ENCODE measurements around the gene ZNF410. TPM values are rescaled to one million over a fixed set of nuclear protein-coding genes. Genes with fewer than 3 reads are reported as not detected.

ZNF410 gene
- total RNA-seq, 1 donor from 2014 or later = 55.1 TPM

DNA sequence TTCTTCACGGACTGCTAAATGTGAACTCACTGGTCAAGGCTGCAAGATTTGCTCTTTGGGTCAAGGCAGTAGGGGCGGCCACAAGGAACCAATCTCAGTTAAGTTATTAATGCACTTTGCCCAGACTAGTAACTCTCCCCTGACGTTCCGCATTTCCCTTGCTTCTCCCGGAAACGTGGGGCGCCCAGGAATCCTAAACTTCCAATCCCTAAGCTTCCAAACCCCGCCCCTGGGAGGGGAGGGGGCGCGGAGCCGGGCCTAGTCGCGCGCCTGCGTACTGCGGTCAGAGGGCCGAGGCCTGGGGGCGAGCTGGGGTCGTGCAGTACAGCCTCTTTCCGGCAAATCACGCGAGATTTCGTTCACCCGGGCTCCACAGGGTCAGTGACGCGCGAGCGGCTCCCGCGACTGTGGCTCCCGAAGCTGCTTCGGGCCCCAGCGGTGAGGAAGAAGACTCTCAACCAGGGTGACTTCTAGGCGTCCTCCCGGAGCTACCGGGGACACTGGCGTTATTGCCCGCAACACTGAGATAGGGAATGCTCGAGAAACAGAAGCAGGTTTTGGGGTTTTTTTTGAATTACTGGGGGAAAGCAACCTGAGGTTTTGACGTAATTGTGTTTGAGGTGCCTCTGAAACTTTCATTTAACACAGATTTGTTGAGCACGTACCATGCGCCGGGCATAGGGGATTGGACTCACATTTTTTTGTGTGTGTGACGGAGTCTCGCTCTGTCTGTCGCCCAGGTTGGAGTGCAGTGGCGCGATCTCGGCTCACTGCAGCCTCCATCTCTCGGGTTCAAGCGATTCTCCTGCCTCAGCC is 34.9 kb upstream of the ZNF410 start, which contains the start of gene PTGR2:
PTGR2 (plus strand) TSS at position 265 of the 816 bp plus-strand sequence. CDS start 7,032 bp downstream, outside the sequence.
- H3K27ac Mint-ChIP-seq = peak within 1 kb of the TSS; percentile 100
- peaks cover 23% of the 10 kb centered on the region for H3K4me1 Mint-ChIP-seq
- Histone ChIP-seq H3K4me2 (peak within 1 kb of the TSS; percentile 78), H3K9me3 (ENCODE audit: low read depth) (no peaks in the 10 kb centered on the region), H3K4me3 (peak within 1 kb of the TSS; percentile 70), H4K20me1 (ENCODE audit: low read depth) (no peaks in the 10 kb centered on the region), H3K9ac (peak within 1 kb of the TSS; percentile 70), H3K79me2 (ENCODE audit: low read depth) (peaks cover 16% of the 10 kb centered on the region), H3K27ac (peak within 1 kb of the TSS; percentile 11), H3F3A (ENCODE audit: low read depth) (peaks cover 17% of the 10 kb centered on the region), H3K4me1 (peaks cover 6% of the 10 kb centered on the region), H2AFZ (replicated peaks) (peak within 1 kb of the TSS; percentile 80), H3K36me3 (no peaks in the 10 kb centered on the region), H3K27me3 (no peaks in the 10 kb centered on the region)
- no peaks in the 10 kb centered on the region for H3K9me3 Mint-ChIP-seq
- H3K4me3 Mint-ChIP-seq = peak within 1 kb of the TSS; percentile 97
- peak; percentile 99 for DNase-seq (ENCODE audit: low spot score)
- no peaks in the 10 kb centered on the region for H3K27me3 Mint-ChIP-seq (ENCODE audit: insufficient read depth, low read depth)
- H3K36me3 Mint-ChIP-seq = peaks cover 3% of the 10 kb centered on the region
- TF ChIP-seq, protein P1, sequence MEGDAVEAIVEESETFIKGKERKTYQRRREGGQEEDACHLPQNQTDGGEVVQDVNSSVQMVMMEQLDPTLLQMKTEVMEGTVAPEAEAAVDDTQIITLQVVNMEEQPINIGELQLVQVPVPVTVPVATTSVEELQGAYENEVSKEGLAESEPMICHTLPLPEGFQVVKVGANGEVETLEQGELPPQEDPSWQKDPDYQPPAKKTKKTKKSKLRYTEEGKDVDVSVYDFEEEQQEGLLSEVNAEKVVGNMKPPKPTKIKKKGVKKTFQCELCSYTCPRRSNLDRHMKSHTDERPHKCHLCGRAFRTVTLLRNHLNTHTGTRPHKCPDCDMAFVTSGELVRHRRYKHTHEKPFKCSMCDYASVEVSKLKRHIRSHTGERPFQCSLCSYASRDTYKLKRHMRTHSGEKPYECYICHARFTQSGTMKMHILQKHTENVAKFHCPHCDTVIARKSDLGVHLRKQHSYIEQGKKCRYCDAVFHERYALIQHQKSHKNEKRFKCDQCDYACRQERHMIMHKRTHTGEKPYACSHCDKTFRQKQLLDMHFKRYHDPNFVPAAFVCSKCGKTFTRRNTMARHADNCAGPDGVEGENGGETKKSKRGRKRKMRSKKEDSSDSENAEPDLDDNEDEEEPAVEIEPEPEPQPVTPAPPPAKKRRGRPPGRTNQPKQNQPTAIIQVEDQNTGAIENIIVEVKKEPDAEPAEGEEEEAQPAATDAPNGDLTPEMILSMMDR (IDR thresholded peaks at IDR 0.05) = peak; percentile 6
- no peak for TF ChIP-seq EZH2phosphoT487 (IDR thresholded peaks at IDR 0.05)
- TF ChIP-seq EZH2 (IDR thresholded peaks at IDR 0.05) = peak; percentile 26

DNA sequence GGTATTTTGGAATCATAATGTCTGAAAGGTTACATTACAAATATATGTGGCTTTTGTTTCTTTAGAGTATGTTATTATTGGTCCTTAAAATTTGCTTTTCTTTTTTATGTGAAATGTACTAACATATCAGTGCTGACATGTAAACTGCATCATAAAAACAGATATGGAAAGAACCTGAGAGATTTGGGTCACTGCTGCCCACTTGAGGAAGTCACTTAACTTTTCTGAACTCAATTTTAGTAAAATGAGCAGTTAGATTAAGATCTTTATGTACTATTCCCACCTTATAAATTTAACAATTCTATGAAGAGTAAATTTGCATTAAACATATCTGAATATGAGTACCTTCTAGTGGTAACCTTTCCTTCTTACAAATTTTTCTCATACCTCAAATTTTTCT is 27.5 kb upstream of the ZNF410 start:
- no peaks in the 10 kb centered on the region for H3K4me1 Mint-ChIP-seq
- peaks cover 4% of the 10 kb centered on the region for H3K36me3 Mint-ChIP-seq
- no peak overlapping the region for H3K27ac Mint-ChIP-seq
- Histone ChIP-seq H3K4me2 (no peak overlapping the region), H3K4me3 (no peak overlapping the region), H3K27me3 (no peaks in the 10 kb centered on the region), H3K4me1 (no peaks in the 10 kb centered on the region), H3K36me3 (peaks cover 9% of the 10 kb centered on the region), H2AFZ (replicated peaks) (no peak overlapping the region), H3F3A (ENCODE audit: low read depth) (no peaks in the 10 kb centered on the region), H3K79me2 (ENCODE audit: low read depth) (no peaks in the 10 kb centered on the region), H4K20me1 (ENCODE audit: low read depth) (no peaks in the 10 kb centered on the region), H3K27ac (no peak overlapping the region), H3K9me3 (ENCODE audit: low read depth) (no peaks in the 10 kb centered on the region), H3K9ac (no peak overlapping the region)
- H3K9me3 Mint-ChIP-seq = no peaks in the 10 kb centered on the region
- no peak overlapping the region for H3K4me3 Mint-ChIP-seq
- DNase-seq (ENCODE audit: low spot score) = no peak
- peaks cover 3% of the 10 kb centered on the region for H3K27me3 Mint-ChIP-seq (ENCODE audit: insufficient read depth, low read depth)
- no peak for TF ChIP-seq EZH2phosphoT487 (IDR thresholded peaks at IDR 0.05)
- no peak for TF ChIP-seq EZH2 (IDR thresholded peaks at IDR 0.05)
- TF ChIP-seq, protein P1 (IDR thresholded peaks at IDR 0.05) = no peak

DNA sequence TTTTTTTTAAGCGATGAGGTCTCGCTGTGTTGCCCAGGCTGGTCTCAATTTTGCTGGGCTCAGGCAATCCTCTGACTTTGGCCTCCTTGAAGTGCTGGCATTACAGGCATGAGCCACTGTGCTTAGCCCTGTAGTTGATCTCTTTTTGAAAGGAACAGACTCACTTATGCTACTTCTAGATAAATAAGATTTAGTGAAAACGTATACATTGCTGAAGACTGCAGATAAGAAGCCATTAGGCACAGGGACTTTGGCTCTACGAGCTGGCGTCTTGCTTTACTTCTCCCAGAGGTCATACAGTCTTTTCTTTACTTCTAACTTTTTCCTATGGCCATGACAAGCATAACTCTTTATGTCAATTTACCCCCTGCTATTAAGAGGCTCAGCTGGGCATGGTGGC is 25.6 kb upstream of the ZNF410 start:
- Mint-ChIP-seq H3K4me1 (no peaks in the 10 kb centered on the region), H3K27me3 (ENCODE audit: insufficient read depth, low read depth) (peaks cover 3% of the 10 kb centered on the region), H3K9me3 (no peaks in the 10 kb centered on the region), H3K27ac (no peak overlapping the region), H3K4me3 (no peak overlapping the region), H3K36me3 (peaks cover 9% of the 10 kb centered on the region)
- H3K4me2 ChIP-seq = no peak overlapping the region
- no peaks in the 10 kb centered on the region for H4K20me1 ChIP-seq (ENCODE audit: low read depth)
- TF ChIP-seq, protein P1 (IDR thresholded peaks at IDR 0.05) = no peak
- no peak for TF ChIP-seq EZH2phosphoT487 (IDR thresholded peaks at IDR 0.05)
- TF ChIP-seq EZH2 (IDR thresholded peaks at IDR 0.05) = no peak
- DNase-seq (ENCODE audit: low spot score) = no peak
- no peak overlapping the region for H3K27ac ChIP-seq
- H3K4me3 ChIP-seq = no peak overlapping the region
- no peaks in the 10 kb centered on the region for H3K4me1 ChIP-seq
- no peaks in the 10 kb centered on the region for H3K9me3 ChIP-seq (ENCODE audit: low read depth)
- H3K27me3 ChIP-seq = no peaks in the 10 kb centered on the region
- H2AFZ ChIP-seq (replicated peaks) = no peak overlapping the region
- no peaks in the 10 kb centered on the region for H3F3A ChIP-seq (ENCODE audit: low read depth)
- no peaks in the 10 kb centered on the region for H3K79me2 ChIP-seq (ENCODE audit: low read depth)
- no peak overlapping the region for H3K9ac ChIP-seq
- peaks cover 10% of the 10 kb centered on the region for H3K36me3 ChIP-seq
